Keratinocyte (primary cell): ENCODE measurements around the gene TAF4.

Source experiments
- CTCF ChIP-seq, 3 experiments: IDR thresholded peaks in 1 of 3; conservative IDR thresholded peaks in 1 of 3; optimal IDR thresholded peaks in 1 of 3; 2 replicates in 2 of 3; 3 replicates in 1 of 3; pipeline versions ENCODE3 to v1.5.1; 2011; ENCODE audit warnings: low read length in 3 of 3, mild to moderate bottlenecking in 3 of 3, moderate library complexity in 2 of 3, control low read depth in 1 of 3, inconsistent platforms in 1 of 3; ENCODE audit not compliant: insufficient read depth in 2 of 3; ENCODE audit errors: extremely low read depth in 1 of 3
- EZH2 ChIP-seq: IDR thresholded peaks from one replicate; pipeline ENCODE4 v1.6.1; 2012; ENCODE audit warnings: inconsistent platforms, mild to moderate bottlenecking, low read length, moderate library complexity

- no peak for TF ChIP-seq CTCF (optimal IDR thresholded peaks at IDR 0.05 in 1 of 3, IDR thresholded peaks at IDR 0.05 in 1 of 3, conservative IDR thresholded peaks at IDR 0.05 in 1 of 3; ENCODE audit: extremely low read depth in 1 of 3, insufficient read depth in 2 of 3, low read length in 3 of 3)
- no peak for TF ChIP-seq EZH2
These were observed 82.7 kb downstream of the TAF4 start for GRCh38 chr20:61982951-61983315.
